A673 (cell line): ENCODE results near the gene ZNF367.

Experiments
- CTCF ChIP-seq: fragments of 300-800, 200-600 bp; sonication (generic); conservative IDR thresholded peaks from 2 replicates; pipeline ENCODE4 v1.5.1; 2017; ENCODE audit warnings: low read depth, mild to moderate bottlenecking, antibody characterized with exemption, low read length, moderate library complexity, mixed read lengths
- EZH2 ChIP-seq: fragments of 200-600 bp; sonication (generic); IDR thresholded peaks from 2 replicates; pipeline ENCODE4 v1.6.1; 2017; ENCODE audit warnings: borderline replicate concordance, low read depth, mild to moderate bottlenecking, mixed read lengths, antibody characterized with exemption, low read length; ENCODE audit not compliant: poor library complexity, severe bottlenecking

GRCh38 chr9:96449845-96450612 lies 31.9 kb upstream of the ZNF367 start, which contains the start of gene HABP4:
- TF ChIP-seq CTCF (no peak), EZH2 (no peak)
